Uterus (tissue), 2 donors: ENCODE measurements around the gene SDCCAG8.

Experiments
- POLR2A ChIP-seq, 2 donors: fragments of 450-650 bp; IDR thresholded peaks; one replicate each; pipeline ENCODE4 v1.6.1; 2016; ENCODE audit warnings: antibody characterized with exemption in 2 of 2, mild to moderate bottlenecking in 1 of 2, moderate library complexity in 1 of 2
- TF ChIP-seq, protein P1 (sequence below), 4 experiments: fragments of 200-600 bp in 2 of 4; fragments of 450-650 bp in 2 of 4; sonication (generic) in 2 of 4; IDR thresholded peaks; one replicate each; pipeline ENCODE4 v1.5.1; 2016 to 2019; ENCODE audit warnings: antibody characterized with exemption in 4 of 4, mild to moderate bottlenecking in 2 of 4, moderate library complexity in 1 of 4

DNA sequence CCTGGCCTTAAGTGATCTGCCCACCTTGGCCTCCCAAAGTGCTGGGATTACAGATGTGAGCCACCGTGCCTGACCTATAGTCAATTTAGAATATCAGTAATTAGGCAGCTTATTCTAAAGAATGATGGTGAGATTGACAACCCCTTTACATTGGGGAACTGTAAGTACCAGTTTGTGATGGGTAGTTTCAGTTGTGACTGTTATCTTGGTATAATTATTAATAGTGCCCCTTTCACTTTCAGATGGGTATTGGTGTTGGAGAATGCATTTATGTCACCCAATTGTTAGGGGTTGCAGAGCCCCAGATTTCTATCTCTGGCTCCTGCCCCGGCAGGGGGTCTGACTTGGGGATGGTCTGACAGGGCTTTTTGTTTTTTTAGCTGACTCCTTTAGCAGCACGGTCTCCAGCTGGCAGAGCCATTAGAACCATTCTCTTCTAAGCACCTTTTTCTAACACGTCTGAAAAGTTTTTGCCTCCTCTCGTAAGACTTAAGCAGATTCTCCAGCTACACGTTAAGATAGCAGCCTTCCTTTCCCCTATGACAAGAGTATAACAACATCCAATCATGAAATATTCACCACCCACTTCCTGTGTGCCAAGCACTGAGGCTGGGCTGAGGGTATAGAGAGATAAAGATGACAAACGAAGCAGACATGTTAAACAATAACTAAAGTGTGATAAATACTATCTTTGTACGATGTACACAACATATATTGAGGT lies 157.8 kb downstream of the SDCCAG8 start:
- TF ChIP-seq, protein P1, sequence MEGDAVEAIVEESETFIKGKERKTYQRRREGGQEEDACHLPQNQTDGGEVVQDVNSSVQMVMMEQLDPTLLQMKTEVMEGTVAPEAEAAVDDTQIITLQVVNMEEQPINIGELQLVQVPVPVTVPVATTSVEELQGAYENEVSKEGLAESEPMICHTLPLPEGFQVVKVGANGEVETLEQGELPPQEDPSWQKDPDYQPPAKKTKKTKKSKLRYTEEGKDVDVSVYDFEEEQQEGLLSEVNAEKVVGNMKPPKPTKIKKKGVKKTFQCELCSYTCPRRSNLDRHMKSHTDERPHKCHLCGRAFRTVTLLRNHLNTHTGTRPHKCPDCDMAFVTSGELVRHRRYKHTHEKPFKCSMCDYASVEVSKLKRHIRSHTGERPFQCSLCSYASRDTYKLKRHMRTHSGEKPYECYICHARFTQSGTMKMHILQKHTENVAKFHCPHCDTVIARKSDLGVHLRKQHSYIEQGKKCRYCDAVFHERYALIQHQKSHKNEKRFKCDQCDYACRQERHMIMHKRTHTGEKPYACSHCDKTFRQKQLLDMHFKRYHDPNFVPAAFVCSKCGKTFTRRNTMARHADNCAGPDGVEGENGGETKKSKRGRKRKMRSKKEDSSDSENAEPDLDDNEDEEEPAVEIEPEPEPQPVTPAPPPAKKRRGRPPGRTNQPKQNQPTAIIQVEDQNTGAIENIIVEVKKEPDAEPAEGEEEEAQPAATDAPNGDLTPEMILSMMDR (IDR thresholded peaks at IDR 0.05), result no peak
- TF ChIP-seq POLR2A (IDR thresholded peaks at IDR 0.05), result no peak
